HG03575 (cell line): Measurements from ENCODE around the gene MICAL1.

Source experiments
- ATAC-seq: cut with Tn5 transposase; IDR thresholded peaks from one replicate; pipeline ENCODE4 v1.9.1; 2021; ENCODE audit not compliant: unreplicated experiment, insufficient number of reproducible peaks, low FRiP score; ENCODE audit errors: extremely low read depth

Gene MICAL1

GRCh38 chr6:109458774-109459531, 3.4 kb upstream of the MICAL1 start:
- ATAC-seq: no peak

DNA sequence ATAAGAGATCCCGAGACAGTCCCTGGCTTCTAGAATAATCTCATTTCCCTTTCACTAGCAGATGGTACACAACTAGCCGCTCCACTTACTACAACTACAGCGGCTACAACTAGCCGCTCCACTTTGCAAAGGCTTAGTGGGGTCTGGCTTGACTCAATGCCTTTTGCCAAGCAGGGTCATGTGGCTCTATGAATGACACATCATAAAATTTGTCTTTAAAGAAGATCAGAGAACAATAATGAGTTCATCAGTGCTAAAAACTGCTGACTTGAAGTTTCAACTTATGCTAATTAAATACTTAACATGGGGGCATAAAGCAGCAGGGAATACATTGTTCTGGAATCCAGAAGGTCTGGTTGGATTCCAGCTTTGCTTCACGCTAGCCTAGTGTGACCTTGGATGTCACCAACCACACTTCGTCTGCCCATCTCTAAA, 2.0 kb upstream of the MICAL1 start:
- ATAC-seq: no peak

- ATAC-seq: no peak
These were observed 1.4 kb upstream of the MICAL1 start for GRCh38 chr6:109456710-109457561.

GRCh38 chr6:109456111-109456583, 575 bp upstream of the MICAL1 start:
- ATAC-seq: no peak

DNA sequence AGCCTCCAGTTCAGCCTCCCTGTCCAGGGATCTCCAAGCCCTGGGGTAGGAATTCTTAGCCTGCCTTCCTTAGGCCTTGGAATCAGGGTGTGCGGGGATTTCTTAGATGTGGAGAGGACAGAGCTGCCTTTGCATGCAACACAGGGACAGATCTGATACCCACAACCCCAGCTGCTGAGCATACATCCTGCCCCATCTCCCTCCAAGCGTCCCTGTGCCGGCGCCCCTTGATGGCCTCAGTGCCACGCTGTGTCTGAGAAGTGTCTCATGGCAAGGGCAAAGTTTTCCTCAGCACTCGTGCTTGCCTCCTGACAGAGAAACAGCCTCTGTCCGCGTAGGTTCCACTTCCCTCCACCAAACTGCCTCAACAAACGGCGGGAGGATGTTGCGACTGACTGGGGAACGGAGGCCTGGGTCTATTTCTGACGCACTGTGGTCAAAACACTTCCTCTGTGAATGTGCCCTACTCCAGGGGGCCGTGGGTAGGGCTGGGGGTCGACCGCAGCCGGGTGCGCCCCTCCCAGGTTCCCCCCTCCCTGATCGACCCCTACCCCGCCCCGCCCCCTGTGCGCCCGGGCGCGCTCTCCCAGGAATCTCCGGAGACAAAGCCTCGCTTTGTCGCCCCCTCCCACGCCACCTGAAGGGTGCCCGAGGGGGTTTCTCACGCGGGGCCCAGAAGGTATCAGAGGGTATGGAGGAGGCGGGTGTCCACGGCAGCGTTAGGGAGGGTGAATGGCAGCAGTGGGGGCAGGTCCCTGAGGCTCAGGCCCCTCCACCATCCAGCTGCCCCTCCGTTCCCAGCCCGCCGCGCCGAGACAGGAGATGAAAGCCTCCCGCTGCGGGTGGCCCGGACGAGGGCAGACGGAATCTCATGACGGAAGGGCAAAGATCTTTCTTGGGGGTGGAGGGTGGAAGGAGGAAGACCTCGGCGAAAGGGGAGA, 806 bp downstream of the MICAL1 start:
- no peak for ATAC-seq

DNA sequence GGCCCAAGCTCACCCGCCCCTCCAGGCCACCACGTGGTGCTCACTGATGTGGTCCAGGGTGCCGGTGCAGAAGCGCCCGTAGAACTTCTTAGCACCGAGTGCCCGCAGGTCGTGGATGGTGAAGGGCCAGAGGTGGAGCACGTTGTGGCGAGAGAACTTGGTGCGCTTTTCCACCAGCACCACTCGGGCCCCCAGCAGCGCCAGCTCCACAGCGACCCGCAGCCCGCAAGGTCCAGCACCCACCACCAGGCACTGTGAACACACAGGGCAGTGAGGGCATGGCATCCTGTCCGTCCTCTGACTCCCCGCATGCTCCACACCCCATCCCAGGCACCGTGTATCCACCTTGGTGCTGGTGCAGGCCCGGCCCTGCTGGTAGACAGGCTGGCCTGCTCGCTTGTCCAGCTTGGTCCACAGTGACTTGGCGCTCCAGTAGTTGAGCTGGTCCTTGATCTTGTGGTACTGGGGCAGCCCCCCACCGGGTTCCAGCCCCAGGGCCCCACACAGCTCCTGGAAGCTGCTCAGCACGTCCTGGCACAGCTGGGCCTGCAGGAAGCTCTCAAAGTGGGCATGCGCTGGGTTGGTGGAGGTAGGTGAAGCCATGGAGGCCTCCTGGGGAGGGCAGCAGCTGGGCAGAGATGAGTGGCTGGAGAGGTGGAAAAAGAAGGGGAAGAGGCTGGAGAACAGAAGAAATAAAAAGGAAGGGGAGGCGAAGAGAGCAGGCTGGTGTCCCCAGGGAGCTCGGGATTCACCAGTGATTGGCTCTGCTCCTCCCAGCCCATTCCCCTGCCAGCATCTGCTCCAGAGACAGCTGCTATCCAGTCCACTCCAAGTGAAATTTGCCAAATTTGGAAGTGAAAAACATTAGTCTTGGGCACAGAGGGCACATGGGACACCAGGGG, 1.7 kb downstream of the MICAL1 start:
- no peak for ATAC-seq

GRCh38 chr6:109453156-109453555, 2.4 kb downstream of the MICAL1 start:
- no peak for ATAC-seq

DNA sequence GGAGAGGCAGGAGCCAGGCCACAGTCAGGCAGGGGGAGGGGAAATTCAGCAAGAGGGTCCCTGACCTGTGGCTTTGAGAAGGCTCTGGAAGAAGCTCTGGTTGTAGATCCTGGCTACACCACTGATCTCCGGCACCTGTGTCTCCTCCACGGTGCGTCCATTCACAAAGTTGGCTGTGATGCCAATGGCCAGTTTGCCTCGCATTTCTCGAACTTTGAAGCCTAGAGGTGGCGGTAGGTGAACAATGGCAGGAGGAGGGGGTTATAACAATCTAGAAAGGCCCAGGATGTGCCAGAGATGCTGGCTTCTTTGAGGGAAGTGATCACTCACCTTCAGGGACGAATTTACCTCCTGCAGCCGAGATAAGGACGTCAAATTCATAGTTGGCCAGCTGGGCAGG, 3.4 kb downstream of the MICAL1 start:
- ATAC-seq: no peak

- no peak for ATAC-seq
These were observed 4.2 kb downstream of the MICAL1 start for GRCh38 chr6:109451376-109451775.

GRCh38 chr6:109450801-109451200, 4.8 kb downstream of the MICAL1 start:
- no peak for ATAC-seq

GRCh38 chr6:109449795-109450673, 5.5 kb downstream of the MICAL1 start:
- ATAC-seq: no peak

GRCh38 chr6:109449064-109449794, 6.3 kb downstream of the MICAL1 start:
- no peak for ATAC-seq

DNA sequence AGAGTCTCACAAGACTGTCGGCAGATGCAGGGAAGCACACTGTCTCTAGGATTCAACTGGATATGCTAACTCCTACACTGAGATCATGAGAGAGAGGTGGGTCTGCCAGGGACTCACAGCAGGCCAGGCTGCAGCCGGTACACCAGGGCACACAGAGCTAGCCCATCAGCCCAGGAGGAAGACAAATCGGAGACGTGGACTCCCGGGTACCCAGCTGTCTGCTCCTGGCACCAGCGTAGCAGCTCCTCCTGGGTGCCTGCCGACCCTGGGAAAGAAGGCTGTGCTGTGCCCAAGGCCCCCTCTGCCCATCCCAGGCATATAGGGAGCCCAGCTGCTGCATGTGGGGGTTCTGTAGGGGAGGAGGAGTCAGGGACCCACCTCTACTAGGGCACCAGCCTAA, 7.0 kb downstream of the MICAL1 start:
- no peak for ATAC-seq

DNA sequence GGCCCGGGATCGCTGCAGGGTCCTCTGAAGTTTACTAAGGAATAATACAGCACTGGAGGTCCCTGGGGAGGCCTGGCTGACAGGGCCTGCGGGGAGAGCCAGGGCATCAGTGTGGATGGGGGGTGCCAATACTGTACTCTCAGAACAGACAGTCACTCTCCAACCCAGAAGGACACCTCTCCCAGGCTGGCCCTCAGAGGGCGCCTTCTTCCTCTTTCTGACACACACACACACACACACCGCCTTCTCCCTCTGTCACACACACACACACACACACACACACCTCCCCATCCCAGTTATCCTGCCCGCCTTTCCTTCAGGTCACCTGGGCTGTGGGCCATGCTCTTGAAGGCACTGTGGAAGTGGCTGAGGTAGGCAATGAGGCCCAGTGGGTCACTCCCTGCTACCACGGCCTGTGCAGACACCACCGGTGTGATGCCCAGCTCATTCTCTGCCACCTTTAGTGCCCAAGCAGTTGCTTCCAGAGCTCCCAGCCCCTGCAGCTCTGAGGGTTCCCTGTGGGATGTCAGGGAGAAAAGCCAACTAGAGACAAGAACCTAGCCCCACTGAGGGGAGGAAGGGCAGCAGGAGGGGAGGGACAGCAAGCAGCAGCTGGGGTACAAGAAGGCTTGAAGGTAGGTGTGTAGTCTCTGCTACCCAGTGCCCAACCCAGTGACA, 7.6 kb downstream of the MICAL1 start:
- ATAC-seq: no peak

- no peak for ATAC-seq
These were observed 8.5 kb downstream of the MICAL1 start for GRCh38 chr6:109447087-109447486.

DNA sequence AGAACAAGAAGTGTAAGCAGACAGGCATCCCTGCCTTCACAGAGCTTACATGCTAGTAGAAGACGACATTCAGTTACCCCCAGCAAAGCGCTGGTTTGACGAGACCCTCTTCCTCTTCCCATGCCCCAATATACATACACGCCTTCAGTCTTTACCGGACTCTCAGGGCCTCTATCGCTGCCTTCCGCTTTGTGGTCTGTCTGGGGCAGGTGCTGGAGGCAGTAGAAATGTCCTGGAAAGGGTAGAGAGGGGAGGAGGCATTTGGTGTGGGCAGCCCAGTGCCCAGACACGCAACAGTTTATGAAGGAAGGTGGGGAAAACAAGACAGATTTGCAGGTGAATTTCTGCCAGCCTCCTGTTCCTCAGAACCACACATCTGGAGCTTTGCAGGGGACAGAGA, 9.0 kb downstream of the MICAL1 start:
- ATAC-seq: no peak
